NCI-H1930 (cell line): Measurements from ENCODE around the gene MAGIX.

Experiments
- DNase-seq, 2 experiments: peaks; one replicate each; lab custom pipeline; 2025; lab: John Stamatoyannopoulos, UW

MAGIX gene

DNA sequence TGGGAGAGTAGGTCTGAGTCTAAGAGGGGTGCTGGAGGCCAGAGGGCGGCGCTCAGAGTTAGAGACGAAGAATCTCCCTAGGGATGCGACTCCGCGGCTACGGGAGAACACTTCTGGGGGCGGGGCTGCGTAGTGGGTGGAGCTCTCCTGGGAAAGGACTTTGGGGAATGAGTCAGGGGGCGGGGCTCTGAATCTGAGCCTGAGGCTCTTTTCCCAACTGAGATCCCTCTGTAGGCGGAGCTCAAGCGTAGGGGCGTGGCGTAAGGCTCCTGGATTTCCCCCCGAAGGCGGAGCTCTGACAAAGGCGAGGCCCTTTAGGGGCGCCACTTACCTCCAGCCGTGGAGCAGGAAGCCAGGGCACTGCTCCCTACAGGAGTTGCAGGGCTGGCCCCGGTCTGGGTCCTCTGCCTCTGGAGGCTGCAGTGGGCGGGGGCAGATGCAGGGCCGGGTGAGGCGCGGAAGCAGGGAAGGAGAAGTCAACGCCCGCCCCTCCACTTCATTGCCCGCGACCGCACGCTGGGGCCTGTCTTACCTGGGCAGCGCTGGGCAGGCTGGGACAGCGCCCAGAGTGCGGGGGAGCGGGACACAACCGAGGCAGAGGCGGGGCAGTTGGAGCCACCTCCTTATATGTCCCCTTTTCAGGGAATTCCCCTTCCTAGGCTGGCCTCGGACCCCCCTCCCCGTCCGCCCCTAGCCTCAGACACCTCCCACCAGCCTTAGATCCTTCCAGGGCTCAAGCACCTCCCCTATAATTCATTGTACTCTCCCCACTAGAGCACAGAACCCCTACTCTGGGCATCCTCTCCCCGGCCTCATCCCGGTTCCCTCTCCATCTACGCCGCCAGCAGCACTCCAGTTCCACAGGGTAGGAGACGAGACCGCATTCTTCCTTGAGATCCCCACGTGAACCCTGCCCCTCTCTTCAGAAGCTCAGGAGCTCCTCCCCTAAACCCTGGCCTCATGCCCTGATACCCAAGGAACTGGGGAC is 22.0 kb downstream of the MAGIX start:
- no peak for DNase-seq

DNA sequence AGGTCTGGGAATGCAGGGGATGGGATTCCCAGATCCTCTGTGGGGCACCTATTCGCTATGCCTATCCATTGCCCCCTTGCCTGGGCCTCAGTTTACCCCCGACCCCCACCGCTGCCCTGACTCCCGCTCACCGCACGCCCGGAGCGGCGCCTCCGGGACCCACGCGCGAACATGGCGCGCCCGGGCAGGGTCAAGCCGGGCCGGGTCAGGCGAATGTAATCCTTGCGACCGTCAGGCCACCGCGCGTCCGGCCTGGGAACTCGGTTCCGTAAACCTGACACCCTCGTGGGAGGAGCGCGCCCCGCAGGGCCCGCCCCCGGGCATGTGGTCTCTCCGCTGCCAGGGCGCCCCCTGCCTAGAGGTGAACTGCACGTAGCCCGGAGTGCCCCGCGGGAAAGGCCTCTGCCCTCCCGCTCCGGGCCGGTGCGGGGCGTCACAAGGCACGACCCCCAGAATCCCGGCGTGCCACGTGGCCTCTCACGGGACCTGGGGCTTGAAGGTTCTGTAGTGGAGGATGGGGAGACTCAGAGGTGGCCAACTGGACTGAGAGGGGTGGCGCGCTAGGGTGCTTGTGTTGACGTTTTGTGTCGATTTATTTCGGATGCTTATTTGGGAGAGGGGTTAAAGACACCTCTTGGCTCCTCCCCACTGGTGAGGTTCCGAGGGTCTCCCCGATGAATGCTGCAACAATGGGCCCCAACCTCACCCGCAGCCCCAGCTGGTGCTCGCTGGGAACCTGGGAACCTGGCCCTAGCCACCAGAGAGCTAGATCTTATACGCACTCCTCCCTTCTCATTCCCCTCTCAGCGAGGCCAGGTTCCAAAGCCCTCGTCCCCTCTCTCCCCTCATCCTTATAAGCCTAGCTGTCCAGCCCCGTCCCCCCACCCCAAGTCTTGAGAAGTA is 23.8 kb downstream of the MAGIX start, which contains the start of gene PRICKLE3:
Gene PRICKLE3, minus strand, starts transcription at position 249 of the 903 bp plus-strand sequence. Its CDS starts 76 bp downstream, at position 173.
- DNase-seq = peak; percentile 69 to 80

DNA sequence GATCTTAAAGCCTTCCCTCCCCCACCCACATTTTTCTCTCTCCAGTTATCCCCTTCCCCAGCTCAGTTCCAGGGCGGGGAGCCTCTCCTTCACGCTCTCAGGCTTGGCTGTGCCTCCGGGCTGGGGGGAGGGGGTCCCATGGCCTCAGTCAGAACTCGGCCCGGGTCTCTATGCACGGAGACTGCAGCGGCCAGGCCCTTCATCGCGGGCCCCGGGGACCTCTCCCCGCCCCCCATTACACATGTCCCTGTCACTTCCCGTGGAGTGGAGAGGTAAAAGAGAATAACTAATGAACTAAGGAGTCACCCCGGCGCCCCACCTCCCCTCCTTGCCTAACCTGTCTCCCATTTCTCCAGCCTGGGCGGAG is 24.5 kb downstream of the MAGIX start:
- no peak for DNase-seq

- DNase-seq = no peak
These were observed 25.0 kb downstream of the MAGIX start for GRCh38 chrX:49187526-49187925.

- no peak for DNase-seq
These were observed 26.0 kb downstream of the MAGIX start for GRCh38 chrX:49188468-49189076.

GRCh38 chrX:49189606-49190005 is 27.0 kb downstream of the MAGIX start:
- DNase-seq = no peak

- DNase-seq = peak; percentile 94 to 99
These were observed 28.4 kb downstream of the MAGIX start for GRCh38 chrX:49190821-49191573.

DNA sequence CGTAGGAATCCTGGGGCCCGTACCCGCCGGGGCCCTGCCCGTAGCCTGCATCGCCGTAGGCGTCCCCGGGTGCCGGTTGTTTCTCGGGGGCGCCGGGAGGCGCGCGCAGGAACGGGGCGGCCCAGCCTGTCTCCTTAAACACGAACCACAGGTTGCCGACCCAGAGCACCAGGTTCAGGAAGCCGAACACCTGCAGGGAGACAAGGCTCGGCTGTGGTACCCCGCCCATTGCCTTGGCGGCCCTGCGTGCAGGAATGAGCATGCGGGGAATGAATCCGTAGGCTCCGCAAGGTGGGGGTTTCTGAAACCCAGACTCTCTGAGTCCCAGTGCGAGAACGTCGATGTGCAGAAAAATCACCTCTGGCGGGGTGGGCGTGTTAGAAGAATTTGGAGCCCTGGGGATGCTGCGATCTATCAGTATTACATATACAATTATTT is 29.0 kb downstream of the MAGIX start:
- DNase-seq = no peak

GRCh38 chrX:49192722-49193328 is 30.3 kb downstream of the MAGIX start:
- peak in 1 of 2 experiments; percentile 5 for DNase-seq

DNA sequence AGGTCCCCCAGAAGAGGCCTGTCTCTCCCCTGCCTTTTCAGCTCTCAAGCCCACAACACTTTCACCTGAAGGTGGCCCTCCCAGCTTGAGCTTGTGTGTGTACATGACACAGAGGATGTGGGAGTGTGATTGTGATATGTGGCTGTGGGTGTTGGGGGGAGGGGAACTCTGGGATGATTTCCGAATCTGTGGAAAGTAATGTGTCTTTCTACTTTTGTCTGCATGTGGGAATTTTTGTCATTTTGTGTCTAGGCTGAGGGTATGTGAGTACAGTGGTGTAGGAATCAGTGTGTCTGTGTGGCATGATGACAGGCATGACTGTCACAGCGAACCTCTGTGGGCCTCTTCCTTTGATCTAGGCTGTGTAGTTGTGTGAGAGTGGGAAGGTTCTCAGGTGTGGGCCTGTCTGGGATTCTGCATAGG is 31.0 kb downstream of the MAGIX start:
- no peak for DNase-seq

GRCh38 chrX:49197543-49198087 is 35.1 kb downstream of the MAGIX start:
- no peak for DNase-seq

DNA sequence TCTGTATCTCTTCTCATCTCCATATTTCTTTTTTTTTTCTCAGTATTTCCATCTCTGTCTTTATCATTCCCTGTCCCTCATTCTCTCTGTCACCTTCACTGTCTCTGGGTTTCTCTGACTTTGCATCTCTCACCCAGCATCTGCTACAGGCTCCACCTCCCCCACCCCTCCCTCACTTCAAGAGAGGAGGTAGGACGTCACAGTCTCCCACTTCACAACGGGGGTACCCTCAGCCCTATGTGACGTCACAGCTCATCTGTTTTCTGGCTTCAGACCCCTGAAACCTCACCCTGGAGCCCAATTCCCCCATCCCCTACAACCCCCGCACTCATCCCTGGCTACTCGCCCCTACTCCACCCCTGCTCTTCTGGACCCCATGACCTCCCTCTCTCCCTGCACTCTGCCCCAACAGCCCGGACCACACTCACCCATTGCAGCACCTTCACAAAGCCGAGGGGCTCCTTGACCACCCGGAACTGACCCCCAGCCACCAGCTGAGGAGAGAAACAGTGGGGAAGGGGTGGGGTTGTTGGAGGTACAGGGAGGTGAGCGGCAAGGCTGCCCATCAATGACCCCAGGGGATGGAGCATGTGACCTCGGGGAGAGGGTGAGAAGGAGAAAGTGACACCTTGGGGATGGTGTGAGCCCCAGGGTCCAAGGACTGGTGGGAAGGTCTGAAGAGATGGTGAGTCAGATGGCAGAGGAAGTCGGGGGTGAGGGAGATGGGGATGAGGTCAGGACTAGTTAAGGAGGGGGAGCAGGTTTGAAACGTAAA is 36.2 kb downstream of the MAGIX start:
- DNase-seq = no peak

- DNase-seq = no peak
These were observed 36.7 kb downstream of the MAGIX start for GRCh38 chrX:49199315-49199595.

DNA sequence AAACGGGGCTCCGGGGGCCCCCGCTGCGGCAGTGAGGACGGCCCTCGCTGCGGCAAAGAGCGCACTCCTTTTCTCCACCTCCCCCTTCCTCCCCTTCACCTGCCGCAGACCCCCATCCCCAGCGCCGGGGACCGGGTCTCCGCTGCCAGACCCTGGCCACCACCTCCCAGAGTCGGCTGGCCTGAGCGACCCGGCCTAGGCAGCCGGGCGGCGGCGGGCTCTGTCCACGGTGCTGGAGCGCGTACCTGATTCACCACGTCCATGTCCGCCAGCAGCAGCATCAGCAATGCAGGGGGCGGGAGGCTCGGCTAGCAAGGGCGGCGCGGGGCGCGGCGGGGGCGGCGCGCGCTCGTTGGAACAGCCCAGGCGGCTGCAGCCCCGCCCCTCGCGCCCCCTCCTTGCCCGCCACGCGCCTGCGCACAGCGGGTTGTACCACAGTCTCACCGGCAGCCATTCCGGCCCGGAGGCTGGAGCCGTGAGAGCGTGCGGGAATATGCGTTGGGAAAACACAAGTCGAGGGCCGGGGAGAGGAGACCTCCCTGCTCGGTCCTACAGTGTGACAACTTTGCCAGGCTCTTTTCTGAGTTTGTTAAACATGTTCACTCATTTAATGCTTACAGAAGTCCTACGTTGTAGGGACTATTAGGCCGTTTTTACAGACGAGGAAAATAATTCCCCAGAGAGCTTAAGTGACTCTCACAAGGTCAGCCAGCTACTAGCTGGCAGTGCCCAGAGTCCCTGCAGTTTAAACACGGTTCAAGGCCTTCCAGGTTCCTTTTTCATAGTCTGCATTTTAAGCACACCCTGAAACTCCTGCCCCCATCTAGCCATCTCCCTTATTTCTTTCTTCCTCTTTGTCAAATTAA is 37.6 kb downstream of the MAGIX start, which contains the start of gene SYP:
Gene SYP, minus strand, starts transcription at position 288 of the 866 bp plus-strand sequence. Its CDS starts 7 bp downstream, at position 281.
- DNase-seq = peak; percentile 68 to 88

- no peak for DNase-seq
These were observed 39.5 kb downstream of the MAGIX start for GRCh38 chrX:49202022-49202421.

DNA sequence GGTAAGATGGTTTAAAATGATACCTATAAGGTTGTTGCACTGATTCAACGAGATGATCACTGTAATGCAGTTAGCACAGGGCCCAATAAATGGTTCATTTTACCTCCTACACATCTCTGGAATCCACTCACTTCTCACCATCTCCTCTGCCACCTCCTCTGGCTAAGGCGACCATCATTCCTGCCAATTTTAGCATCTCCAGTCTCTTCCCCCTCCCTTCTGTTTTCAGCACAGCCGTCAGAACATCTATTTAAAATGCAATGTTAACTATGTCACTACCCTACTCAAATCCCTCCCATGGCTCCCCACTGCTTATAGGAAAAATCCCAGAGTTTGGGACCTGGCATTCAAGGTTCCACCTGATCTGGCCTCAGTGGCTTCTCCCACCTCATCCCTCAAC is 41.0 kb downstream of the MAGIX start:
- no peak for DNase-seq

GRCh38 chrX:49204017-49204416 is 41.5 kb downstream of the MAGIX start:
- no peak for DNase-seq

- DNase-seq = no peak
These were observed 42.2 kb downstream of the MAGIX start for GRCh38 chrX:49204709-49205108.

- no peak for DNase-seq
These were observed 42.9 kb downstream of the MAGIX start for GRCh38 chrX:49205443-49205842.
